ENCODE data around the gene HOXD4.

Gene HOXD4

GRCh38 chr2:176187899-176188773, 36.8 kb downstream of the HOXD4 start, which contains the start of gene HOXD1:
Gene HOXD1, plus strand, starts transcription at chr2:176188668. Its CDS starts 134 bp downstream, at chr2:176188802.
- DNase-seq: peak in 37 of 51 donors; percentile 3 to 81 (median 44)

- no peak for DNase-seq
Measured at GRCh38 chr2:176188774-176189680, 37.7 kb downstream of the HOXD4 start.

- peak in 3 of 51 donors; percentile 11 to 20 (median 17) for DNase-seq
Measured at GRCh38 chr2:176189681-176190641, 38.6 kb downstream of the HOXD4 start.

- no peak for DNase-seq
Measured at GRCh38 chr2:176192351-176192750, 41.0 kb downstream of the HOXD4 start.

GRCh38 chr2:176193048-176193447, 41.7 kb downstream of the HOXD4 start:
- DNase-seq: no peak

GRCh38 chr2:176199902-176200301, 48.6 kb downstream of the HOXD4 start:
- DNase-seq: no peak

GRCh38 chr2:176200971-176201370, 49.6 kb downstream of the HOXD4 start:
- DNase-seq: no peak

- DNase-seq: no peak
Measured at GRCh38 chr2:176202491-176202890, 51.1 kb downstream of the HOXD4 start.

All from hypothalamus (tissue), 51 donors.